Tibial artery (tissue), 4 donors: ENCODE measurements around the gene ZNF493.

Experiments used
- DNase-seq, 2 donors: peaks; one replicate each; pipeline ENCODE4 v3.0.0-alpha.2; 2019
- H3K27ac ChIP-seq, 2 donors: fragments of 200-600 bp; sonication (generic) in 1 of 2; 1 replicate in 1 of 2; 2 replicates in 1 of 2; pipeline ENCODE4 v1.5.1; 2018 to 2019; ENCODE audit warnings: mild to moderate bottlenecking in 1 of 2
- H3K27me3 ChIP-seq, 2 donors: fragments of 200-600 bp; sonication (generic) in 1 of 2; one replicate each; pipeline versions ENCODE4 v1.5.1 to v1.6.0; 2016 to 2019
- H3K36me3 ChIP-seq, 3 donors: fragments of 200-600 bp; sonication (generic) in 2 of 3; one replicate each; pipeline ENCODE4 v1.5.1; 2016 to 2019; ENCODE audit warnings: mild to moderate bottlenecking in 2 of 3
- H3K4me1 ChIP-seq, 4 donors: fragments of 200-600 bp; sonication (generic) in 2 of 4; 1 replicate in 3 of 4; 2 replicates in 1 of 4; pipeline ENCODE4 v1.5.1; 2016 to 2019
- H3K4me3 ChIP-seq, 2 donors: fragments of 200-600 bp; sonication (generic) in 1 of 2; 1 replicate in 1 of 2; 2 replicates in 1 of 2; pipeline ENCODE4 v1.5.1; 2018 to 2019; ENCODE audit warnings: mild to moderate bottlenecking in 2 of 2
- H3K9me3 ChIP-seq, 3 donors: fragments of 200-600 bp; sonication (generic) in 1 of 3; one replicate each; pipeline ENCODE4 v1.5.1; 2016 to 2019
- intact Hi-C: fragments of 100-400 bp; cut with DNase I; formaldehyde crosslinking; loops from one replicate; pipeline ENCODE4 v1.15.0; 2023; ENCODE audit warnings: low total_unique reads
- TF ChIP-seq, protein P1 (sequence below), 2 experiments: fragments of 200-600 bp in 1 of 2; fragments of 450-650 bp in 1 of 2; IDR thresholded peaks; one replicate each; pipeline ENCODE4 v1.5.1; 2017 to 2019; ENCODE audit warnings: antibody characterized with exemption in 2 of 2, mild to moderate bottlenecking in 1 of 2, moderate library complexity in 1 of 2

The ZNF493 gene

DNA sequence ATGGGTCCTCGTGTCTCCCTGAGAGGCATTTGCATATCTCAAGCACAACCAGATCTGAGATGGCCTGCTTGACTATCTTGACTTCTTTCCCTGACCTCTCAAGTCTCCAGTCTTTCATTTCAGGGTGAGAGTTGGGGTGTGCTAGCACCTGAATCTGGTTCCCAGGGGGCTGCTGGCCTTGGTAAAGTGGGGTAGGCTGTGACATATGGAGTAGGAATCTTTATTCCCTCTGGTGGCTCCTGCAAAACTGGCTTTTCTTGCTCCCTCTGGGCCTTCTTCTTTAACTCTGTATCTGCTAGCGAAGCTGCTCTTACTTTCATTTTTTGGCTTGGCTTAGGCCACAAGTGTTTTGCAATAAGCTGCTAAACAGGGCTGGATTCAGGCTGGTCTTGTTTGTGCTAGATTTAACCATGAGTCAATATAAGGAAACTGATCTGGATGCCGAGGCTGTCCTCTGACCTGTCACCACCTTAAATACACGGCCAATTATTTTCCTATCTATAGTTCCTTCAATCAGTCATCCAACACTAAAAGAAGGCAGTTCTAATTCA lies 42.3 kb downstream of the ZNF493 start:
- H3K27ac ChIP-seq = peak overlapping the region; percentile 17 to 80
- H3K4me1 ChIP-seq = peaks cover 0 to 42% (median 9%) of the 10 kb centered on the region in 4 donors
- H3K27me3 ChIP-seq = no peaks in the 10 kb centered on the region
- no peaks in the 10 kb centered on the region for H3K36me3 ChIP-seq
- intact Hi-C loops = no loop called here
- TF ChIP-seq, protein P1, sequence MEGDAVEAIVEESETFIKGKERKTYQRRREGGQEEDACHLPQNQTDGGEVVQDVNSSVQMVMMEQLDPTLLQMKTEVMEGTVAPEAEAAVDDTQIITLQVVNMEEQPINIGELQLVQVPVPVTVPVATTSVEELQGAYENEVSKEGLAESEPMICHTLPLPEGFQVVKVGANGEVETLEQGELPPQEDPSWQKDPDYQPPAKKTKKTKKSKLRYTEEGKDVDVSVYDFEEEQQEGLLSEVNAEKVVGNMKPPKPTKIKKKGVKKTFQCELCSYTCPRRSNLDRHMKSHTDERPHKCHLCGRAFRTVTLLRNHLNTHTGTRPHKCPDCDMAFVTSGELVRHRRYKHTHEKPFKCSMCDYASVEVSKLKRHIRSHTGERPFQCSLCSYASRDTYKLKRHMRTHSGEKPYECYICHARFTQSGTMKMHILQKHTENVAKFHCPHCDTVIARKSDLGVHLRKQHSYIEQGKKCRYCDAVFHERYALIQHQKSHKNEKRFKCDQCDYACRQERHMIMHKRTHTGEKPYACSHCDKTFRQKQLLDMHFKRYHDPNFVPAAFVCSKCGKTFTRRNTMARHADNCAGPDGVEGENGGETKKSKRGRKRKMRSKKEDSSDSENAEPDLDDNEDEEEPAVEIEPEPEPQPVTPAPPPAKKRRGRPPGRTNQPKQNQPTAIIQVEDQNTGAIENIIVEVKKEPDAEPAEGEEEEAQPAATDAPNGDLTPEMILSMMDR (IDR thresholded peaks at IDR 0.05) = no peak
- peak overlapping the region; percentile 11 to 36 for H3K4me3 ChIP-seq
- no peaks in the 10 kb centered on the region for H3K9me3 ChIP-seq
- DNase-seq = no peak

DNA sequence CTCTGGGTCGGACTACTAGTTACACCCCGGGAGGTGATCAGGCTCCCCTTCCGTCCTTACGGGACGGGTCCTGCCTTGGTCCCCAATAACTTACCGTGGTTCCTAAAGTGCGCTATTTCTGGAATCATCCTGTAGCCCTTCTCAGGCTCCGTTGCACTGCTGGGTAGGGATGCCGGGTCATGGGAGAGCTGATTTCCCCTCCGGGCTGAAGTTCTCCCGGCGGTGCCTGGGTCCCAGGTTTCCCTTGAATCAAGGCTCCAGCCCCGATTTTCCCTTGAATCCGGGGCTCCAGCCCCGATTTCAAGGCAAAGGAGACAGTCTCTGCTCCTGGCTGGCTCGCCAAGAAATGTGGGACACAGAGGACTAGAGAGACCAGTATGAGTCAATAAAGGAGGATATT lies 43.4 kb downstream of the ZNF493 start:
- H3K4me1 ChIP-seq = peaks cover 0 to 32% (median 8%) of the 10 kb centered on the region in 4 donors
- intact Hi-C loops = no loop called here
- H3K9me3 ChIP-seq = no peaks in the 10 kb centered on the region
- DNase-seq = no peak
- peak overlapping the region in 1 of 2 donors; percentile 80 for H3K27ac ChIP-seq
- no peaks in the 10 kb centered on the region for H3K27me3 ChIP-seq
- TF ChIP-seq, protein P1 (IDR thresholded peaks at IDR 0.05) = no peak
- H3K4me3 ChIP-seq = peak overlapping the region in 1 of 2 donors; percentile 36
- no peaks in the 10 kb centered on the region for H3K36me3 ChIP-seq

DNA sequence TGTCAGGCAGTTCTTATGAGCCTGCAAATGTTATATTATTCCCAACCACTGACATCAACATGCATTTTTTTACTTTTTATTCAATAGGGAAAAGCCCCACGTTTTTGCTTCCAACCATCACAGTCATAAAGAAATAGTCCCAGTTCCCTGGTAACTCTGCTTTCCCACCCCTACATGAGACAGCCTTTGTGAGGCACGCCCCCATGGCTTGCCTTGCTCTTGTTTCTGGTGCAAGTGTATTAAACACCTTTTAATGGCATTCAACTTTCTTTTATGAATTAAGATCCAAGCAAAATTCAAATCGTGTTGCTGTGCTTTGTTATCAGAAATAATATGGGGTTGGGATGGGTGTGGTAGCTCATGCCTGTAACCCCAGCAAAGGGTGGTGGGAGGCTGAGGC lies 54.3 kb downstream of the ZNF493 start:
- H3K27me3 ChIP-seq = no peaks in the 10 kb centered on the region
- no peak overlapping the region for H3K4me3 ChIP-seq
- H3K36me3 ChIP-seq = no peaks in the 10 kb centered on the region
- TF ChIP-seq, protein P1 (IDR thresholded peaks at IDR 0.05) = no peak
- H3K27ac ChIP-seq = no peak overlapping the region
- intact Hi-C loops = no loop called here
- no peak for DNase-seq
- H3K4me1 ChIP-seq = no peaks in the 10 kb centered on the region
- peaks cover 0 to 10% (median 0%) of the 10 kb centered on the region in 3 donors for H3K9me3 ChIP-seq

DNA sequence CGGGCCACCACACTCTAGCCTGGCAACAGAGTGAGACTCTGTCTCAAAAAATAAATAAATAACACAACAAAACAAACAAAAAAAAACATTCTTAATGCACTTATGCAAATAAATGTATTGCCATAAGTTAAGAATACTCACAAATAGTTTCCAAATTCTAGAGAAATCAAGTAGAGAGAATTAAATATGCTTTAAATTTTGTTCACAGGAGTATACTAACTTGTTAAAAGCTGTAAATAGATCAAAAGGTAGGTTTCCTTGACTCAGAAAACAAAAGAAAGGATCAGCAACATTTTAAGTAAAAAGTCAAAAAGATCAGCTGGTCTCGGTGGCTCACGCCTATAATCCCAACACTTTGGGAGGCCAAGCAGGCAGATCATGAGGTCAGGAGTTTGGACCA lies 58.0 kb downstream of the ZNF493 start:
- Histone ChIP-seq H3K9me3 (peaks cover 0 to 17% (median 0%) of the 10 kb centered on the region in 3 donors), H3K4me3 (no peak overlapping the region), H3K27ac (no peak overlapping the region), H3K4me1 (no peaks in the 10 kb centered on the region), H3K27me3 (no peaks in the 10 kb centered on the region), H3K36me3 (no peaks in the 10 kb centered on the region)
- intact Hi-C loops = no loop called here
- no peak for DNase-seq
- TF ChIP-seq, protein P1 (IDR thresholded peaks at IDR 0.05) = no peak

DNA sequence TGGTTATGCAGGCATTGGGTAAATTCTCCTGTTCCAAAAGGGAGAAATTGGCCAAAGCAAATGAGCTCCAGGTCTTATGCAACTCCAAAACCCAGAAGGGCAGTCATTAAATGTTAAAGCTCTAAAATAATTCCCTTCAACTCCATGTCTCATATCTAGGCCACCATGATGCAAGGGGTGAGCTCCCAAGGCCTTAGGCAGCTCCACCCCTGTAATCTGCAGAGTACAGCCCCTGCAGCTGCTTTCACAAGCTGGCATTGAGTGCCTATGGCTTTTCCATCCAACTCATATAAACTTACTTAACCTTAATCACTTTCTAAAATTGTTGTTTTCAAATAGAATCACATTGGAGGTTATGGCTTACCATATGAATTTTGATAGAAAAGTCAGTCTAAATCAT lies 63.8 kb downstream of the ZNF493 start:
- intact Hi-C loops = no loop called here

More for the DNA sequence above, 63.8 kb downstream of the ZNF493 start:
- H3K27me3 ChIP-seq = peaks cover 0 to 9% of the 10 kb centered on the region in 2 donors
- H3K36me3 ChIP-seq = no peaks in the 10 kb centered on the region
- H3K4me3 ChIP-seq = no peak overlapping the region
- no peaks in the 10 kb centered on the region for H3K4me1 ChIP-seq
- H3K27ac ChIP-seq = no peak overlapping the region
- peaks cover 0 to 21% (median 0%) of the 10 kb centered on the region in 3 donors for H3K9me3 ChIP-seq
- TF ChIP-seq, protein P1 (IDR thresholded peaks at IDR 0.05) = no peak
- DNase-seq = no peak
